ENCODE measurements around the gene SKP1. TPM values are rescaled to one million over a fixed set of nuclear protein-coding genes. Genes with fewer than 3 reads are reported as not detected.
"Not testable (repeated sequence)": the region's sequence is repeated elsewhere in the genome, so short reads cannot be mapped to it uniquely, and the experiment has no call there.

Gene SKP1
- total RNA-seq, 6 donors from 2014 or later: 24.1 to 232 (median 162) TPM

DNA sequence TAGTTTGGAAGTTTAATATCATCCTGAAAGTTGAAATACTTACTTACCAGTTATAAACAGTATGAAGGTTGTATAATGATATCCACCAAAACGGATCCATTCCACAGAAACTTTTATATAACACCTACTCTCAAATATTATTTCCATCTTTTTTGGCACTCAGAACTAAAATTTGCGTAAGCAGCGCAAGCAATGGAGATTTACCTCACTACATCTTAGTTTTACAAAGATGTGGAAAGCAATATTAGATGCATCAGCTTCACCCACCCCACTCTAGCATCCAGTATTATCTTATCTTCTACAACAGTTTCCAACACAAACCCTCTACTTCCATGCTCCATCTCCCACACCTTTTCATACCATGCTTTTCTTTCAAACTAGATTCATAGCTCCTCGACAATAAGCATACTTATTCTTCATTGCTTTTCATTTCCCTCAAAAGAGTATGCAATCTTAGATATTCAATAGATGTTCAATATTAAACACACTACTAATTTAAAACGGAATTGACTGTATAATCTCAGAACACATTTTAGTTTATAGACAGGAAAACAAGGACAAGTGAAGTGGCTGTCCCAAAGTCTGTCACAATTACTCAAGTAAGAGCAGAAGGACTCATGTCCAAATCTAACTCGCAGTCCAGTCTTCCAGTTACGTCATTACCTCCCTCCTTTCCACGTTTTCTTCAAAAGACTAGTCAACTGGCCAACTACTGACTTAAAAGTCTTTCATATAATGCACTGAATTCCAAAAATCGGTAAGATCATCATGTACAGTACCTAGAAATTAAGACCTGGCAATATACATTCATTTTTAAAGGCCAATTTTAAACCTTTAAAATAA, 46.9 kb upstream of the SKP1 start:
- ATAC-seq (ENCODE audit: low FRiP score in 2 of 2): no peak
- Histone ChIP-seq H3K36me3 (peaks cover 0 to 8% (median 2%) of the 10 kb centered on the region in 4 donors), H3K27me3 (no peaks in the 10 kb centered on the region), H3K9me3 (no peaks in the 10 kb centered on the region), H3K4me3 (peak overlapping the region; percentile 41 to 93 (median 78)), H3K4me1 (peaks cover 52 to 70% (median 61%) of the 10 kb centered on the region in 4 donors), H3K27ac (peak overlapping the region in 3 of 4 donors; percentile 9 to 100 (median 100))
- TF ChIP-seq, protein P1, sequence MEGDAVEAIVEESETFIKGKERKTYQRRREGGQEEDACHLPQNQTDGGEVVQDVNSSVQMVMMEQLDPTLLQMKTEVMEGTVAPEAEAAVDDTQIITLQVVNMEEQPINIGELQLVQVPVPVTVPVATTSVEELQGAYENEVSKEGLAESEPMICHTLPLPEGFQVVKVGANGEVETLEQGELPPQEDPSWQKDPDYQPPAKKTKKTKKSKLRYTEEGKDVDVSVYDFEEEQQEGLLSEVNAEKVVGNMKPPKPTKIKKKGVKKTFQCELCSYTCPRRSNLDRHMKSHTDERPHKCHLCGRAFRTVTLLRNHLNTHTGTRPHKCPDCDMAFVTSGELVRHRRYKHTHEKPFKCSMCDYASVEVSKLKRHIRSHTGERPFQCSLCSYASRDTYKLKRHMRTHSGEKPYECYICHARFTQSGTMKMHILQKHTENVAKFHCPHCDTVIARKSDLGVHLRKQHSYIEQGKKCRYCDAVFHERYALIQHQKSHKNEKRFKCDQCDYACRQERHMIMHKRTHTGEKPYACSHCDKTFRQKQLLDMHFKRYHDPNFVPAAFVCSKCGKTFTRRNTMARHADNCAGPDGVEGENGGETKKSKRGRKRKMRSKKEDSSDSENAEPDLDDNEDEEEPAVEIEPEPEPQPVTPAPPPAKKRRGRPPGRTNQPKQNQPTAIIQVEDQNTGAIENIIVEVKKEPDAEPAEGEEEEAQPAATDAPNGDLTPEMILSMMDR (IDR thresholded peaks at IDR 0.05): no peak
- TF ChIP-seq POLR2AphosphoS5 (IDR thresholded peaks at IDR 0.05) (no peak), POLR2A (IDR thresholded peaks at IDR 0.05) (no peak), EP300 (IDR thresholded peaks at IDR 0.05) (no peak)
- no peak for DNase-seq
- 30 to 37% methylated on average over 9 of the region's 9 CpGs for WGBS, 2 donors

DNA sequence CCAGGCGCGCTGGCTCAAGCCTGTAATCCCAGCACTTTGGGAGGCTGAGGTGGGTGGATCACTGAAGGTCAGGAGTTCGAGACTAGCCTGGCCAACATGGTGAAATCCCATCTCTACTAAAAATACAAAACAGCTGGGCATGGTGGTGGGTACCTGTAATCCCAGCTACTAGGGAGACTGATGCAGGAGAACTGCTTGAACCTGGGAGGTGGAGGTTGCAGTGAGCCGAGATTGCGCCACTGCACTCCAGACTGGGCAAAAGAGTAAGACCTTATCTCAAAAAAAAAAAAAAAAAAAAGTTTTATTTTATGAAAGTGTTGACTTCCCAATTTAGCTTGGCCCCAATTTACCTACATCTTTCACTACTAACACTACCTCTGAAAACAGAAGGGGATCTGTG, 44.9 kb upstream of the SKP1 start:
- H3K4me1 ChIP-seq: peaks cover 45 to 75% (median 54%) of the 10 kb centered on the region in 4 donors
- not testable (repeated sequence) for DNase-seq; H3K27ac ChIP-seq; ATAC-seq (ENCODE audit: low FRiP score in 2 of 2); H3K27me3 ChIP-seq; H3K9me3 ChIP-seq; H3K36me3 ChIP-seq; H3K4me3 ChIP-seq
- 77 to 84% methylated on average over 5 of the region's 5 CpGs for WGBS, 2 donors

DNA sequence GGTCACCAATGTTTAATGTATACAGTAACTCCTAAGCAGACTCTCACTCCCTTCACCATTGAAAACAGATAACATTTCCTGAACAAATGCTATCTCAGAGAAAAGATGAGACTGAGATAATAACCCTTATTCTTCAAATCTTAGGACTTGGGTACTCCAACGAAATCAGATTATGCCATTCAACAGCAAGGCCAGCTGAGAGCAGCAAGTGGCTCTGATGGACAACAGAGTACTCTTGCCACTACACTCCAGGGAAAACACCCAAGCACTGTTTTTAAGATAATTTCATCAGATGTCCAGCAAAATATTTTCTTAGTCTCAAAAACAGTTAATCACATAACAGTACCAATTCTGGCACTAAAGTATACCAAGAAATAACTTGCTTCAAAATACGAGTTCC, 39.0 kb upstream of the SKP1 start:
- Histone ChIP-seq H3K4me1 (peaks cover 9 to 58% (median 27%) of the 10 kb centered on the region in 4 donors), H3K27me3 (no peaks in the 10 kb centered on the region), H3K27ac (no peak overlapping the region), H3K4me3 (no peak overlapping the region), H3K9me3 (no peaks in the 10 kb centered on the region), H3K36me3 (peaks cover 0 to 4% (median 2%) of the 10 kb centered on the region in 4 donors)
- ATAC-seq (ENCODE audit: low FRiP score in 2 of 2) (no peak), DNase-seq (no peak)
- no peak for TF ChIP-seq POLR2AphosphoS5 (IDR thresholded peaks at IDR 0.05)
- TF ChIP-seq, protein P1 (IDR thresholded peaks at IDR 0.05): no peak
- no peak for TF ChIP-seq POLR2A (IDR thresholded peaks at IDR 0.05)
- no peak for TF ChIP-seq EP300 (IDR thresholded peaks at IDR 0.05)
- 71 to 76% methylated on average over 2 of the region's 2 CpGs for WGBS, 2 donors

DNA sequence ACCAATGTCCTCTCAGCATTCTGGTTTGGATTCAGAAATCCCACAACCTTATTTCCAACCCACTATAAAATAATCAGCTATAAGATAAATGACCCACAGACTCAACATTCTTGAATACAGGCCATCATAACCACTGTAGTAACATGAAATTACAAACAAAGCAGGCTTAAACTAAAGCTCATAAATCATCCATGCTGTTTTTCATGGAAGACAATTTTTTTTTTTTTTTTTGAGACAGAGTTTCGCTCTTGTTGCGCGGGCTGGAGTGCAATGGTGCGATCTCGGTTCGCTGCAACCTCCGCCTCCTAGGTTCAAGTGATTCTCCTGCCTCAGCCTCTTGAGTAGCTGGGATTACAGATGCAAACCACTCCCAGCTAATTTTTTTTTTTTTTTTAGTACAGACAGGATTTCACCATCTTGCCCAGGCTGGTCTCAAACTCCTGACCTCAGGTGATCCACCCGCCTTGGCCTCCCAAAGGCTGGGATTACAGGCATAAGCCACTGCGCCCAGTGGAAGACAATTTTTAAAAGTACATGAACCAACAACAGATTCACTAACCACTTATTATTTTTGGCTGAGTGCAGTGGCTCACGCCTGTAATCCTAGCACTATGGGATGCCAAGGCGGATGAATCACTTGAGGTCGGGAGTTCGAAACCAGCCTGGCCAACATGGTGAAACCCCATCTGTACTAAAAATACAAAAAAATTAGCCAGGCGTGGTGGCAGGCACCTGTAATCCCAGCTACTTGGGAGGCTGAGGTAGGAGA, 34.7 kb upstream of the SKP1 start:
- H3K27ac ChIP-seq; H3K9me3 ChIP-seq; H3K4me3 ChIP-seq; DNase-seq; ATAC-seq (ENCODE audit: low FRiP score in 2 of 2); H3K27me3 ChIP-seq; H3K36me3 ChIP-seq: not testable (repeated sequence)
- WGBS, 2 donors: 92 to 93% methylated on average over 14 of the region's 14 CpGs
- peaks cover 15 to 56% (median 32%) of the 10 kb centered on the region in 4 donors for H3K4me1 ChIP-seq

DNA sequence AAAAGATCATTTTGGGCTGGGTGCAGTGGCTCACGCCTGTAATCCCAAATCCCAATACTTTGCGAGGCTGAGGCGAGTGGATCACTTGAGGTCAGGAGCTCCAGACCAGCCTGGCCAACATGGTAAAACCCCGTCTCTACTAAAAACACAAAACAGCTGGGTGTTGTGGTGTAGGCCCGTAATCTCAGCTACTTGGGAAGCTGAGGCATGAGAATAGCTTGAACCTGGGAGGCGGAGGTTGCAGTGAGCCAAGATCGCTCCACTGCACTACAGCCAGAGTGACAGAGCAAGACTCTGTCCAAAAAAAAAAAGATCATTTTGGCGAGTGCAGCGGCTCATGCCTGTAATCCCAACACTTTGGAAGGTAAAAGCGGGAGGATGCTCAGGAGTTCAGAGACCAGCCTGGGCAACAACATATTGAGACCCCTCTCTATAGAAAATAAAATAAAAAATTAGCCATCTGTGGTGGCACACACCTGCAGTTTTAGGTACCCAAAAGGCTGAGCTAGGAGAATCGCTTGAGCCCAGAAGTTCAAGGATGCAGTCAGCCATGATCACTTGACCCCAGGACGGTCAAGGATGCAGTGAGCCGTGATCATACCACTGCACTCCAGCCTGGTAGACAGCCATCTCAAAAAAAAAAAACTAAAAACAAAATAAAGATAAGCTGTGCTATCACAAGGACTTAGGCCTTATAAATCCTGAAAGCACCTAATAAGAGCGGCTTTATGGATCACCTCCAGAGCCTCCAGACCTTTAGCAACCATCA, 32.9 kb upstream of the SKP1 start:
- no peak overlapping the region for H3K4me3 ChIP-seq
- TF ChIP-seq, protein P1 (IDR thresholded peaks at IDR 0.05): no peak
- DNase-seq: no peak

More for the DNA sequence above, 32.9 kb upstream of the SKP1 start:
- Histone ChIP-seq H3K4me1 (peaks cover 9 to 48% (median 31%) of the 10 kb centered on the region in 4 donors), H3K36me3 (peaks cover 0 to 11% (median 6%) of the 10 kb centered on the region in 4 donors), H3K9me3 (no peaks in the 10 kb centered on the region), H3K27ac (no peak overlapping the region), H3K27me3 (no peaks in the 10 kb centered on the region)
- no peak for ATAC-seq (ENCODE audit: low FRiP score in 2 of 2)
- WGBS, 2 donors: 86 to 88% methylated on average over 14 of the region's 14 CpGs
